Stimulated activated naive CD8-positive, alpha-beta T cell treated with anti-CD3 and anti-CD28 coated beads, Interleukin-15, amount 100 ng/mL, for 72 hours (primary cell): Measurements from ENCODE around the gene PLTP.

Experiments used
- ATAC-seq: fragments of 150-1000 bp; cut with Tn5 transposase; 2 replicates; pipeline ENCODE4 v1.10.0; 2021; ENCODE audit warnings: mild to moderate bottlenecking, moderate library complexity
- DNase-seq, 2 donors: peaks; one replicate each; pipeline ENCODE4 v3.0.0; 2021 to 2022
- H3K27ac Mint-ChIP-seq, 2 donors: one replicate each; pipeline ENCODE4 v1.8.0; 2022; ENCODE audit warnings: mild to moderate bottlenecking in 2 of 2, mixed read lengths in 2 of 2, moderate library complexity in 2 of 2
- H3K27me3 Mint-ChIP-seq: one replicate; pipeline ENCODE4 v1.8.0; 2022; ENCODE audit warnings: mixed read lengths
- H3K4me1 Mint-ChIP-seq: one replicate; pipeline ENCODE4 v1.8.0; 2022; ENCODE audit warnings: mild to moderate bottlenecking, mixed read lengths
- H3K4me3 Mint-ChIP-seq, 2 donors: one replicate each; pipeline ENCODE4 v1.8.0; 2022; ENCODE audit warnings: mild to moderate bottlenecking in 2 of 2, mixed read lengths in 2 of 2, moderate library complexity in 1 of 2
- H3K9me3 Mint-ChIP-seq, 2 donors: one replicate each; pipeline ENCODE4 v1.8.0; 2022; ENCODE audit warnings: mixed read lengths in 2 of 2

The PLTP gene

GRCh38 chr20:45948261-45948733, 36.3 kb upstream of the PLTP start:
- ATAC-seq (no peak), DNase-seq (no peak)
- Mint-ChIP-seq H3K9me3 (no peaks in the 10 kb centered on the region), H3K27me3 (no peaks in the 10 kb centered on the region), H3K27ac (peak overlapping the region in 1 of 2 donors; percentile 3), H3K4me3 (no peak overlapping the region), H3K4me1 (peaks cover 24% of the 10 kb centered on the region)

GRCh38 chr20:45947110-45947866, 35.3 kb upstream of the PLTP start:
- Mint-ChIP-seq H3K4me1 (peaks cover 24% of the 10 kb centered on the region), H3K9me3 (no peaks in the 10 kb centered on the region), H3K4me3 (no peak overlapping the region), H3K27me3 (no peaks in the 10 kb centered on the region), H3K27ac (peak overlapping the region in 1 of 2 donors; percentile 89)
- DNase-seq (no peak), ATAC-seq (no peak)

GRCh38 chr20:45946149-45946970, 34.4 kb upstream of the PLTP start:
- no peak for DNase-seq
- ATAC-seq = peak; percentile 58
- no peak overlapping the region for H3K4me3 Mint-ChIP-seq
- H3K27me3 Mint-ChIP-seq = no peaks in the 10 kb centered on the region
- no peaks in the 10 kb centered on the region for H3K9me3 Mint-ChIP-seq
- H3K27ac Mint-ChIP-seq = peak overlapping the region; percentile 73 to 88
- peaks cover 20% of the 10 kb centered on the region for H3K4me1 Mint-ChIP-seq

GRCh38 chr20:45945678-45946148, 33.8 kb upstream of the PLTP start:
- Mint-ChIP-seq H3K4me1 (peaks cover 20% of the 10 kb centered on the region), H3K9me3 (no peaks in the 10 kb centered on the region), H3K27me3 (no peaks in the 10 kb centered on the region), H3K27ac (no peak overlapping the region), H3K4me3 (no peak overlapping the region)
- no peak for DNase-seq
- no peak for ATAC-seq

- Mint-ChIP-seq H3K27ac (peak overlapping the region; percentile 7 to 57), H3K4me1 (peaks cover 20% of the 10 kb centered on the region), H3K27me3 (no peaks in the 10 kb centered on the region), H3K4me3 (no peak overlapping the region), H3K9me3 (no peaks in the 10 kb centered on the region)
- no peak for ATAC-seq
- DNase-seq = no peak
These were observed 33.2 kb upstream of the PLTP start for GRCh38 chr20:45944965-45945677.

GRCh38 chr20:45944151-45944964, 32.4 kb upstream of the PLTP start:
- H3K9me3 Mint-ChIP-seq = no peaks in the 10 kb centered on the region
- H3K4me1 Mint-ChIP-seq = peaks cover 20% of the 10 kb centered on the region
- DNase-seq = no peak
- ATAC-seq = no peak
- H3K27me3 Mint-ChIP-seq = no peaks in the 10 kb centered on the region
- peak overlapping the region; percentile 31 to 40 for H3K27ac Mint-ChIP-seq
- no peak overlapping the region for H3K4me3 Mint-ChIP-seq

- H3K4me1 Mint-ChIP-seq = peaks cover 22% of the 10 kb centered on the region
- DNase-seq (no peak), ATAC-seq (no peak)
- peak overlapping the region in 1 of 2 donors; percentile 31 for H3K27ac Mint-ChIP-seq
- no peaks in the 10 kb centered on the region for H3K27me3 Mint-ChIP-seq
- H3K9me3 Mint-ChIP-seq = no peaks in the 10 kb centered on the region
- H3K4me3 Mint-ChIP-seq = no peak overlapping the region
These were observed 31.7 kb upstream of the PLTP start for GRCh38 chr20:45943613-45944012.

GRCh38 chr20:45940469-45940868, 28.5 kb upstream of the PLTP start:
- ATAC-seq = no peak
- Mint-ChIP-seq H3K9me3 (no peaks in the 10 kb centered on the region), H3K4me1 (peaks cover 34% of the 10 kb centered on the region), H3K4me3 (no peak overlapping the region), H3K27ac (peak overlapping the region in 1 of 2 donors; percentile 34), H3K27me3 (no peaks in the 10 kb centered on the region)
- DNase-seq = no peak

GRCh38 chr20:45940053-45940452, 28.1 kb upstream of the PLTP start:
- DNase-seq = no peak
- Mint-ChIP-seq H3K27me3 (no peaks in the 10 kb centered on the region), H3K4me1 (peaks cover 35% of the 10 kb centered on the region), H3K9me3 (no peaks in the 10 kb centered on the region), H3K27ac (peak overlapping the region in 1 of 2 donors; percentile 34), H3K4me3 (no peak overlapping the region)
- ATAC-seq = no peak

- ATAC-seq (no peak), DNase-seq (no peak)
- no peaks in the 10 kb centered on the region for H3K9me3 Mint-ChIP-seq
- H3K4me3 Mint-ChIP-seq = no peak overlapping the region
- H3K4me1 Mint-ChIP-seq = peaks cover 30% of the 10 kb centered on the region
- H3K27ac Mint-ChIP-seq = peak overlapping the region; percentile 46 to 64
- no peaks in the 10 kb centered on the region for H3K27me3 Mint-ChIP-seq
These were observed 26.9 kb upstream of the PLTP start for GRCh38 chr20:45938727-45939438.

- DNase-seq (no peak), ATAC-seq (no peak)
- Mint-ChIP-seq H3K9me3 (no peaks in the 10 kb centered on the region), H3K4me1 (peaks cover 34% of the 10 kb centered on the region), H3K4me3 (no peak overlapping the region), H3K27ac (peak overlapping the region; percentile 27 to 79), H3K27me3 (no peaks in the 10 kb centered on the region)
These were observed 25.8 kb upstream of the PLTP start for GRCh38 chr20:45937765-45938164.

GRCh38 chr20:45935416-45936046, 23.6 kb upstream of the PLTP start:
- Mint-ChIP-seq H3K4me3 (peak overlapping the region; percentile 87), H3K4me1 (peaks cover 36% of the 10 kb centered on the region), H3K27ac (peak overlapping the region; percentile 98 to 99), H3K9me3 (no peaks in the 10 kb centered on the region), H3K27me3 (no peaks in the 10 kb centered on the region)
- DNase-seq = no peak
- no peak for ATAC-seq

- peak within 1 kb of the TSS; percentile 99 to 100 for H3K27ac Mint-ChIP-seq
- DNase-seq = peak; percentile 97 to 99
- peak; percentile 87 for ATAC-seq
- H3K27me3 Mint-ChIP-seq = no peaks in the 10 kb centered on the region
- peaks cover 36% of the 10 kb centered on the region for H3K4me1 Mint-ChIP-seq
- H3K9me3 Mint-ChIP-seq = no peaks in the 10 kb centered on the region
- peak within 1 kb of the TSS; percentile 99 for H3K4me3 Mint-ChIP-seq
These were observed 22.8 kb upstream of the PLTP start, which contains the start of gene PCIF1 for GRCh38 chr20:45934586-45935415. Gene PCIF1, plus strand, starts transcription at chr20:45934683. Its CDS starts 4,317 bp downstream, at chr20:45939000.
